ENCODE measurements around the gene TACR1.
"Not testable (repeated sequence)": the region's sequence is repeated elsewhere in the genome, so short reads cannot be mapped to it uniquely, and the experiment has no call there.

The TACR1 gene

DNA sequence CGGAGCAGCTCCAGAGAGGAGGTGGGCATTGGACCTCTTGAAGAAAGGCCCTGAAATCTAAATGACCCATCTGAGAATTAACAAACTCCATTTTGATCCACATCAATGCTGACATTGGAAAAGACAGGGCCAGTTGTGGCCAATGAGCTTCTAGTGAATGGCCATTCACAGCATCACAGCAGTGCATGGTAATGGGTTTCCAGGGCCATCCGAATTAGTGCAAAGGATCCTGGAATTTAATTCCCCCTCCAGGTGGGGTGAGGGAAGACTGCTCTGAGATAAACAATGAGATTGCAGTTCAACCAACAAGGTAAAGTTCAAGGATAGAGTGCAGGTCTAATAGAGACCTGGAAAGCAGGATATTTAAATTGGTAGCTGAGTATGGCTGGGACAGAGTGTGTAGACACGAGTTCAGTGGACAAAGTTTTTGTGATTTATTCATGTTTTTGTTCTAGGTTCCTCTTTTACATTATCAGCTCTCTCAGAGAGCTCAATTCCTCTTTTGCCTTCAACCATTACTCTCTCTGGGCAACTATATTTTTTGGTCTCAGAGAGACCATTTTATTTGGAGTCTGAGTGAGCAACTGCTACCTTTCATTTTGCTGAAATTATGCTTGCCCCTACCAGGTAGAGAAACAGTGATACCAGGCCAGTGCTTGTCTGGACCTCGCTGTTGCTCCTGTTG is 5.0 kb downstream of the TACR1 start:
- DNase-seq (ENCODE audit: low spot score), result no peak

- no peak for DNase-seq (ENCODE audit: low spot score)
Measured at GRCh38 chr2:75192496-75192895, 6.8 kb downstream of the TACR1 start.

GRCh38 chr2:75190271-75190990 is 8.9 kb downstream of the TACR1 start:
- no peak for DNase-seq (ENCODE audit: low spot score)

DNA sequence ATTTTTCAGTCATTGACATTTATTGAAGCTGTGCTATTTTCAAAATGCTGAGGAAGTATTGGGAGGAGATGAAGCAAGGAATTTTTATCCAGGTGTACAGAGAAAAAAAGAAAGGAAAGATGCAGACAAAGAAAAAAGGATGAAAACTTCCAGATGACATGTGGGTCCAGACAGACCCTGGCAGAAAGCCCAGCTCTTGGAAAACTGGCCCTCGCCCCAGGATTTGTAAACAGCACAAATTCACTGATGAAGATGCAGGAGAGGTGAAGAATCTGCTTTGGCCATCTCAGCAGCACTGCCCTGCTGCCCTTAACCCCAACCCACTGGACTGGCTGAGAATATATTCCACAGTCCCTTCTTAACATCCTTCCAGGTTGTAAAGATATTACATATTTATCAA is 12.5 kb downstream of the TACR1 start:
- no peak for DNase-seq (ENCODE audit: low spot score)

GRCh38 chr2:75182606-75183005 is 16.7 kb downstream of the TACR1 start:
- no peak for DNase-seq (ENCODE audit: low spot score)

- DNase-seq (ENCODE audit: low spot score), result no peak
Measured at GRCh38 chr2:75180476-75180875, 18.8 kb downstream of the TACR1 start.

DNA sequence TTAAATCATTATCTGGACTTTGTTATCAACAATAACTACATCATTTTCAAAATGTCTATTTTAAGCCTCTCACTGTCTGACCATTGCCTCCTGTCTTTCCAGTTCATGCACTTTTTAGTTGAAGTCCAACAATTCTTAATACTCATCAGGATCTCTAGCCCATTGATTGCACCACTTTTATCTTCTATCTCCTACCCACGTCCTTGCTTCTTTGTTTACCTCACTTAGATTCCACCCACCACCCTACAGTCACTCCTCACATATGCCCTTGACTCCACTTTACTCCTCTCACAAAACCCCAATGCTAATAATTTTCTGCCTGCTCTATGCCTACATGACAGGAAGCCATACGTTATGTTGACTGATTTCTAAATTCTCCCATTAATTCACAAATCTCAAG is 21.9 kb downstream of the TACR1 start:
- no peak for DNase-seq (ENCODE audit: low spot score)

GRCh38 chr2:75175456-75175855 is 23.9 kb downstream of the TACR1 start:
- DNase-seq (ENCODE audit: low spot score), result no peak

DNA sequence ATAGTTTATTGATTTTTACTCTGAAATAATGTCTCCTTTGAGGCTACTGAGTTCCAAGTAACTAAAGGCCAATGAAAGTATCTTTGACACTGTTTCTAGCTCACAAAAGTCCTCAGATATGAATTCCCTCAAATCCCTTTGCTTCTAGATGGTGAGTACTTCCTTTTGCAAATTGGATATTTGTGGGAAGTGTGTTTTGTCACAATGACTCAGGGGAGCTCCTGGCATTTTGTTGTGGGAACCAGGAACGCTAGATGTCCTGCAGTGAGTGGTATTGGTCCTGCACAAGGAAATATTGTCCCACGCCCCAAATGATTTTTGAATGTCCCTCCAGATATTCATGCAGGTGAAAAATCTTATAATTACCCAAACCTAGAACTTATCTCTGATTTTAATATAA is 24.3 kb downstream of the TACR1 start:
- no peak for DNase-seq (ENCODE audit: low spot score)

DNA sequence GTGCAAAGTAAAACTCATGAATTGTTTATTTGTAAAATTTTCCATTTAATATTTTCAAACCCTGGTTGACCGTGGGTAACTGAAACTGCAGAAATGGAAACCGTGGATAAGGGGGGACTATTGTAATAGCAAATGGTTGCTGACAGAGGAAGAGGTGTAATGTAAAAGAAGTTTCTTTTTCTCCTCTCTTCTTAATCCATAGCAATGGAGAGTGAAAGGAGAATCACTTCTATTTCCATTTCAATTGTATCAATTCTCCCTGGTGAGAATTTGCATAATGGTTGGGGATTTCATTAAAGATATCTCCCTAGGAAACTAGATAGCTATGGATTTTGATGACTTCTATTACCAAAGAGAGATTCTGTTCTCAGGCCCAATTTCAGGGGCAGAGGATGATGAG is 24.8 kb downstream of the TACR1 start:
- DNase-seq (ENCODE audit: low spot score), result no peak

DNA sequence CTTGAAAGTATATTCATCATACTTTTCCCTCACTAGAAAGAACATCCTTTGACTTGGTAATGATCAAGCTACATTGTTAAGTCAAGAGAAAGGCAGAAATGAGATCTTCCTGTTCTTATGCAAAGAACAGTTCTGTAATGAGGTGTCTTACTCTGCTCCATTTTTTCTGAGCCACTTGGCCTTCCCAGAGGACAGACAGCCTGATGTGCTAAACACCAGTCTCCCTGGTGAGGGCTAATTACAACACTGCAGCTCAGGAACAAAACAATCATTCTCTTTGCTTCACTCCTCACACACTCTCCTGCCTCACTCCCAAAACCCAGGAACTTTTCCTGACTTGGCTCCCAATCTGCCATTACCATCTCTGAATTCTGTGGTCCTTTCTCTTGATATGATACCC is 25.6 kb downstream of the TACR1 start:
- DNase-seq (ENCODE audit: low spot score), result no peak

- not testable (repeated sequence) for DNase-seq (ENCODE audit: low spot score)
Measured at GRCh38 chr2:75171423-75171822, 27.9 kb downstream of the TACR1 start.

DNA sequence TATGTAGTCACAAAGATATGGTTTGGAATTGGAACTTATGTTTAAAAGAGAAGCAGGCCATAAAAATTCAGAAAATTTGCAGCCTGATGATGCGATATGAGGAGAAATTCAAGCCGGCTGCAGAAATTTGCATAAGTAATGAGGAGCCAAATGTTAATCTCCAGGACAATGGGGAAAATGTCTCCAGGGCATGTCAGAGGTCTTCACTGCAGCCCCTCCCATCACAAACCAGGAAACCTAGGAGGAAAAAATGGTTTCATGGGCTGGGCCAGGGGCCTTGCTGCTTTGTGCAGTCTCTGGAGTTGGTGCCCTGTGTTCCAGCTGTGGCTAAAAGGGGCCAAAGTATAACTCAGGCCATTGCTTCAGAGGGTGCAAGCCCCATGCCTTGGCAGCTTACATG is 28.4 kb downstream of the TACR1 start:
- DNase-seq (ENCODE audit: low spot score), result no peak

DNA sequence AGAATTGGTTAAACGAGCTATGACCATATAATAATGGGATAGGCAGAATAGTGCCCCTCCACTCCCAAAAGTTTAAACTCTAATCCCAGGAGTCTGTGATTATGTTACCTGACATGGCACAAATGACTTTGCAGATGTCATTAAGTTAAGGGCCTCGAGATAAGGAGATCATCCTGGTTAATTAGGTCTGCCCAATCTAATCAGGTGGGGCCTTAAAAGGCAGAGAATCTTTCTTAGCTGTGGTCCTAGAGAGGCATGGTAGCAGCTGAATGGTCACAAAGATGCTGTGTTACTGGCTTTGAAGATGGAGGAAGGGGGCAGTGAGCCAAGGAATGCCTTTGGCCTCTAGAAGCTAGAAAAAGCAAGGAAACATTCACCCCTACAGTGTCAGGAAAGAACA is 31.1 kb downstream of the TACR1 start:
- DNase-seq (ENCODE audit: low spot score), result no peak

DNA sequence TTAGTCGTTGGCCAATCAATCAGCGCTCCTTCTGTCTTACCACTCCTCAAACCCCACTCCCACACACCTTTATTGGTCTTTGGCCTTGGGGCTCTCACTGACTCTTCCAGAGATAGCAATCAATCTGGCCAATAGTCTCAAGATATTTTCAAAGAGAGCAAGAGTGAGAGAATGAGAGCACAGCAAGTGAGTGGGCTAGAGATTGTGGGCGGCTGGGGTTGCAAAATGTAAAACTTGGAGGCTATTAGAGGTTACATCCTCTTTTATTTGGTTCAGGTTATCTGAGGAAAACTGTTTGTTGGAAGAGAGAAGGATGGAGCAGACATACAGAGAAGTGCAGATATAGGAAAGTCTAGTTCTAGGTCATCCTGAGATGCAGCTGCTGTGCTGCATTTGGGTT is 32.8 kb downstream of the TACR1 start:
- DNase-seq (ENCODE audit: low spot score), result no peak

- no peak for DNase-seq (ENCODE audit: low spot score)
Measured at GRCh38 chr2:75162897-75163296, 36.4 kb downstream of the TACR1 start.

DNA sequence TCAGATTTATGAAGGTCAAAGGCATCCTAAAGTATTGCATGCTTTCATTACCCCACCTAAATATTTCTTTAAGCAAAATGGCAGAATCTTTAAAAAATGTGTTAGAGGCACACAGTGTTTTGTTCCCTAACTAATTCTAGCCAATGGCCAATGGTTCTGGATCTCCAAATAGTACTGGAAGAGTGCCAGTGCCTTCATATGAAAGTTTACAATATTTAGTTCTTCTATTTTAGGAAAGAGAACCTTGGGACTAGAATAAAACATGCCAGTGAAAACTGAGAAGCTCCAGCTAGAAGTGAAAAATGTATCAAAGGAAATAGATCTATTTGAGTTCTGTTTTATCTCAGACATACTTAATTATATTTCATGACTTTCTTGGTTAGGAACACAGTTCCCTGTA is 37.1 kb downstream of the TACR1 start:
- no peak for DNase-seq (ENCODE audit: low spot score)

DNA sequence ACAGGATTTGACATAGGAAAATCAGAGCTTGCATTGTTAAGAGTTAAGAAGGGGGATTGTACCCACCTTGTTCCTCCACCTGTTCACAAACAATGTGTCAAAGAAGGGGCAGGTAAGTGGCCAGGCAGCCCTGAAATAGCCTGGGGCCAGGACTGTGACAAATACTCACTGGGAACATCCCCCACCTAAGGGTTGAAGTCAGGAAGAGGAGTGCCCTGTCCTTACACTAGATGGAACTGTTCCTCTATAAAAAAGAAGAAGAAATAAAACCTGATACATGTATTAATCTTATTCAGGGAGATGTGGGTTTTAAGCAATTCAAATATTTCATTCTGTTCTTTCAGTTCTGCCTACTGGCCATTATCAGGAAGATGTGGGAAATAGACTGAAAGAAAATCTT is 41.9 kb downstream of the TACR1 start:
- DNase-seq (ENCODE audit: low spot score), result peak; percentile 14

DNA sequence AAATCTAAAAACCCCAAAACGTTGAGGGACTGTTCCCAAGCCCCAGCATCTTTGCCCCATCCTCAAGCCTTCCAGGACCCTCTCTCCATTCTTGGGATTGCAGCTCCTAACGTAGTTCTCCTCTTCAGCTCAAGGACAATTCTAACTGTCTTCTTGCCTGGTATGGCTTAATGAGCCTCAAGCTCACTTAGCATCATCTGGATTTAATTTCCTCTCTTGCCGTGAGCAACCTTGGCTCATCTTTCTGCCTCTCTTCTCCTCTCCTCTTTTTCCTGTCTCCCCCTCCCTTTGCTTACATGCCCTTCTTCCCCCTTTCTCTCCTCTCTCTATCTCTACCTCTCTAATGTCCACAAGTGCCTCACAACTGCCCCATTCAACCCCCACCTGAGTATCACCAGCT is 44.2 kb downstream of the TACR1 start:
- DNase-seq (ENCODE audit: low spot score), result no peak

DNA sequence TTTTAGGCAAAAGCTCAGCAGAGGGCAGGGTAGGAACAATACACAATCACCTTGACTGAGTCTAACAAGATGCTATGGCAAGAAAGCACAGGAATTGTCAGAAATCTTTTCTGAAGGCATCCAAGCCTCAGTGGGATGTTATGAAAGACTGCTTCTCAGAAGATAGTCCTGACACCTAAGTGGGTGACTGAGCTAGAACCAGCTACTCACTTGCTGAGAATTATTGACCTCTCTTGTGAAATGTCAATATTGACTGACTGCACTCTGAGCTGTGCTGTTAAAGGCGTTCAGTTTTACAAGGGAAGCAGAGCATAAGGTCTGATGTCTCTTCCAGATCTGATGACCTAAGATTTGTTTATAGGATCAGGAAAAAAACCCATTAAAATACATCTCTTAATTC is 46.1 kb downstream of the TACR1 start:
- no peak for DNase-seq (ENCODE audit: low spot score)

GRCh38 chr2:75152243-75152642 is 47.1 kb downstream of the TACR1 start:
- DNase-seq (ENCODE audit: low spot score), result not testable (repeated sequence)

DNA sequence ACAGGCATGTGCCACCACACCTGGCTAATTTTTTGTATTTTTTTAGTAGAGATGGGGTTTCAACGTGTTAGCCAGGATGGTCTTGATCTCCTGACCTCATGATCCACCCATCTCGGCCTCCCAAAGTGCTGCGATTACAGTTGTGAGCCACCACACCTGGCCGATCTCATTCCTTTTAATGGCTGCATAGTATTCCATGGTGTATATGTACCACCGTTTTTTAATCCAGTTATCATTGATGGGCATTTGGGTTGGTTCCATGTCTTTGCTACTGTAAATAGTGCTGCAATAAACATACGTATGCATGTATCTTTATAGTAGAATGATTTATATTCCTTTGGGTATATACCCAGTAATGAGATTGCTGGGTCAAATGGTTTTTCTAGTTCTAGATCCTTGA is 51.4 kb downstream of the TACR1 start:
- not testable (repeated sequence) for DNase-seq (ENCODE audit: low spot score)

DNA sequence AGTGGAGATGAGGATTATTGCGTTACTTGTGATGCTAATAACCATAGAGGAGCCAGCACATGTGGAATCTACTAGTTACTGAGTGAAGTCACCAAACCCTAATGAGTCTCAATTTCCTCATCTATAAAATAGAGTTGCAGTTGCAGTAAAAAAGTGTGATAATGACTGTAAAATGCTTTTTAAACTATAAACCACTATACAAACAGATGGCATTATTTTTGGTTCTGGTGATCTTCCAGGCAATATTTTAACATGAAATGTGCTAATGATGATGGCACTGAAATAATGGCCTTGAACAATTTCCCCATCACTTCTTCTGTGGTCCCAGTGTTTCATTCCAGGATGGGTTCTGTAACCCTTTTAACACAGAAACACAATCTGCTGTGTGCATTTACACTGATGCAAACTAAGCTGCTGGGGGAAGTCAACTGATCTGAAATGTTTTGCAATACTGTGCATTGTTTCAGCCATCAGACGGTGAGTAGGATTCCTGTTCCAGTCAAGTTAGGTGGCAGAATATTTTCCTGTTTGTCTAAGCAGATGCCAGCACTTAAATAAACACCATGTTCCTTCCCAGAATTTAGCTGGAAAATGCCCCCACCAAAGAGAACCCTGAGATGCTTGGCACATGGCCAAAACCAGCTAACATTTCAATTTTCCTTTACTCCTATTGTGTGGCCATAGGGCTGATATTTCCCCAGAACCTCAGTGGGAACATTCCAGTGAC is 52.6 kb downstream of the TACR1 start:
- no peak for DNase-seq (ENCODE audit: low spot score)
